Right renal cortex interstitium (tissue), 3 donors: ENCODE results near the gene INTS7. TPM values are rescaled to one million over a fixed set of nuclear protein-coding genes. Genes with fewer than 3 reads are reported as not detected.

Experiments used
- DNase-seq, 3 donors: peaks; one replicate each; pipeline ENCODE4 v3.0.0-alpha.2; 2013; ENCODE audit warnings: low read depth in 3 of 3, low spot score in 2 of 3
- polyA plus RNA-seq, 3 donors: library from polyadenylated mRNA; unstranded; fragments of 120-200 nt; gene quantifications; one replicate each; pipeline ENCODE4 v1.2.1, GENCODE V29; 2013; ENCODE audit not compliant: insufficient read length in 3 of 3

The INTS7 gene
- polyA plus RNA-seq, 3 donors: 19.5 to 21.6 (median 21.1) TPM

DNA sequence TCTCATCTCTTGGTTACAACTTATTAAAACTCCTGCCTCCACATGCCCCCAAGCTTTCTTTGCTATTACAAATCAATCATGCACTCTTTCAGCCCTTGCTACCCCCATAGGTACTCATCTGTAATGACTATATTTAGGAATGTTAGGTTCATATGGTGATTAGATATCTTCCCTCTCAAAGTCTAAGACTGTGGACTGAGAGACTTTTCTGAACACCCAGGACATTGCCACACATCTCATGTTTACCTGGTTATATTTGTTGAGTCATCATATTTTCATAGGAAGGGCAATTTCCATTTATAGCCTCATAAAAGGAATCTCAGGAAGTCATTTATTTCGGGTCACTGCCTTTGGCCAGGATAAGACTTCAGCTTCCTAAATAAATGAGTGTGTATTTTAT is 123.3 kb downstream of the INTS7 start:
- no peak for DNase-seq

DNA sequence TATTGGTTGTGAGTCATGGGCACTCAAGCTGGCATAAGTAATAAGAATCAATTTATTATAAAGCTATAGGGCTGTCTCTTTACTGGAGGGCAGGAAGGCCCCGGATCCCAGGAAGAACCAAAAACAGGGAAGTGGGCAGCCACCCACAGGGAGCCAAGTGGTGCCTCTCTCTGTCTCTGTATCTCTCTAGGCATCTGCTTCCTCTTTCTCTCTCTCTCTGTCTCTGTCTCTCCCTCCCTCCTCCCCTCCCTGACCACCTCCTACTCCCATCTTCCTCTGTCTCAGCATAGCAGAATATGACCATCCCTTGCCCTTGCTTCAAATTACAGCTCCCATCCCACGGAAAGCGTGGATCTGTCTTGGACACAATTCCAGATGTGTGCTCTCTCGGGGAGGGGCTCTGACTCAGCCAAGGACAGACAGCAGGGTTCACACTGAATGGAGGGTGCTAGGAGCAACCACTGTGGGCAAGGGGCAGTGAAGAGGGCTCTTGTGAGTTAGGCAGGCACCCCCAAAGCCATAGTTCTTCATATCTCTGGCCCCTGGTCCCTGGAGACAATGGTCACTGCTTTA is 124.4 kb downstream of the INTS7 start:
- no peak for DNase-seq

DNA sequence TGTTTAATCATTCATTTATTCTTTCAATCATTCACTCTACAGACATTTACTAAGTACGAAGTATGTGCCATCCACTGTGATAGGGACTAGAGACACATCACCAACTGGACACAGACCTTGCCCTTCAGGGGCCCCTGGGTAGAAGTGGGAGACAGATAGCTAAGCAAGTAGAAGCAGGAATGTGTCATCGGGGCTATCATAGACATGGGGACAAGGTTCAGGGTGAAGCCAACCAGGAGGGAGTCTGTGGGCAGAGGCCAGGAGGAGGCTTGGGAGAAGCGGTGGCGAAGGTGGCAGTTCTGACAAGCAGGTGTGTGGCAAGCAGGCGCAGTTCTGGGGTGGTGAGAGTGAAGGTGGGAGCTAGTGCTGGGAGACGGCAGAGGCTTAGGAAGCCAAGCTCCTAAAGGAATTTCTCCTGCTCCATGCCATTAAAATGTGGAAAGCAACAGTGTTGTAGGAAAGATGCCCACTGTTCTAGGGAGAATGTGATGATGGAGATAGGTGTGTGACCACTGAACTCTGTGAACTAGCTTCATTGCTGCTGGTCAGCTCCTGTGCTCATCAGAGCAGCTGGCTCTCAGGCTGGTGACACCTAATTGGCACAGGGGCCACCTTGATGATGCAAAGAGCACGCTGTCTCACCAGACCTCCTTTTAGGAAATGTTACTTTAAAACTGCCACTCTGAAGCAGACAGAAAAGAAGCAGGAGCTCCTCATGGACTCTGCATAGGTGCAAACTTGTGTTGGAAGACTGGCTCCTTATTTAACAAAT is 125.1 kb downstream of the INTS7 start:
- no peak for DNase-seq

DNA sequence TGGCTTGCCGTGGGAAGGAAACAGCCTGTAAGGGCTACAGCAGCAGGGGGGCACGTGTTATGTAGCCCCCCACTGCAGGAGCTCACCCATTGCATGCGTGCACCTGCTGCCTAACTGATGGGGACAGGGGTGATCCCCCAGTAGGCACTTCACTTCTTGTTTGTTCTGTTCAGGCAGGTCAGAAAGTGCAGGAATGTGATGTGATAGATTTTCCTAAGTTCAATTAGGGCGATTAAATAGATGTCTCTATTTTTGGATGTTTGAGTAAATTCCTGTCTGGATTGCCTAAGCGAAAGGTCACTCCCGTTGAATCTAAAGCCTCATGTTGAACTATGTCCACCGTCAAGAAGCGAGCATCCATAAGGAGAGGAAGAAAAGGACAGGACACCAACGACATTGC is 126.0 kb downstream of the INTS7 start:
- DNase-seq: no peak

DNA sequence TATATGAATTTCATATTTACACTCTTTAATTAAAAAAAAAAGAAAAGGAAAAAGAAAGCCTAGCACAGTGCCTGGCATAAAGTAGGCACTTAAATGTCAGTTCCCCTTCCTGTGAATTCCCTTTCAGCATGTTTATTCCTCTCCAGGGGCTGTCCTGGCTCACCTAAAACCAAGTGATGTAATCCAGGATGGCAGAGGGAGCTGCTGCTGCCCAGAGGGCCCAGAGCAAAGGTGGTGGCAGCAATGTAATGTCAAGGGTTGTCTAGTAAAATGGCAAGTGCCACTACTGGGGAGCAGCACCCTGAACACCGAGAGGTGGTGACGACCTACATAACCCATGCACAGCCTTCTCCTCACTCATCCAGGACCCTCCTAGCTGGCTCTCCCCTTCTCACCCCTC is 126.4 kb downstream of the INTS7 start:
- no peak for DNase-seq

DNA sequence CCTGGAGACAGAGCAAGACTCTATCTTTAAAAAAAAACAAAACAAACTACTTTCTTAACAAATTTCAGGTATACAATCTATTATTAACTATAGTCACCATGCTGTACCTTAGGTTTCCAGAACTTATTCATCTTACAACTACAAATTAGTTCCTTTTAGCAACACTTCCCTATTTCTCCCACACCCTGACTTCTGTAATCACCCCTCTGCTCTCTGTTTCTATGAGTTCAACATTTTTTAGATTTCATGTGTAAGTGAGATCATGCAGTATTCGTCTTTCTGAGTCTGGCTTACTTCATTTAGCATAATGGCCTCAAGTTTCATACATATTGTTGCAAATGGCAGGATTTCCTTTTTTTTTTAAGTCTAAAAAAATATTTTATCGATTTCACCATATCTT is 126.9 kb downstream of the INTS7 start:
- no peak for DNase-seq

DNA sequence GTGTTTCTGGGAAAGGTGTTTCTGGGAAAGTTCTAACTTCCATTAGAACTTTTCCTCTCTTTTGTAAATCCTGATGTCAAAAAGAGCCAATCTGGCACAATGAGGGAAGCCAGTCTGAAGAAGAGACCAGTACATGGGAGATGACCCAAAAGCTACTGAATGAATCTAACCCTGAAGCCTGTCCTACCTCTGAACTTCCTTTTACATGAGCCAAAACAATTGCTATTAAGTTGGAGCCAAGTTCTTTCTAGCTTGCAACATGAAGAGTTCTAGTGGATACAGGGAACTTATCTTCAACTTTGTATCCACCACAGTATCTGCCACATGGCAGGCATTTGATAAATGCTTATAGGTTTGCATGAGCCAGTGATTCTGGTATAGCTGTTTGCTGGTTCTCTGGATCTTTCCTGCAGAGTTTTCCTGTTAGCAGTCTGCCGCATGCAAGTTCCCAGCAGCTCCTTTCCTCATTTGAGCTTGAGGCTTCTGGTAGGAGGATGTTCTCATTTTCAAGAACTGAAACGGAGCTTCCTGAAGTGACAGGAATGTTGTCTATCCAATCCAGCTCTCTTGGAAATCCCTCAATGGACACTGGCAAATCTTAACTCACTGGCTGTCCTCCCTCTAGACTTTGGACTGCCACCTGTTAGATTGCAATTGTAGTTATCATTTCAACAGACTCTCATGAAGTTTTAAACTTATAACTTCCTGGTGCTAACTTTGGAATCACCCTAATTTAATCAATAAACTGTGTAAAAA is 131.7 kb downstream of the INTS7 start:
- no peak for DNase-seq

DNA sequence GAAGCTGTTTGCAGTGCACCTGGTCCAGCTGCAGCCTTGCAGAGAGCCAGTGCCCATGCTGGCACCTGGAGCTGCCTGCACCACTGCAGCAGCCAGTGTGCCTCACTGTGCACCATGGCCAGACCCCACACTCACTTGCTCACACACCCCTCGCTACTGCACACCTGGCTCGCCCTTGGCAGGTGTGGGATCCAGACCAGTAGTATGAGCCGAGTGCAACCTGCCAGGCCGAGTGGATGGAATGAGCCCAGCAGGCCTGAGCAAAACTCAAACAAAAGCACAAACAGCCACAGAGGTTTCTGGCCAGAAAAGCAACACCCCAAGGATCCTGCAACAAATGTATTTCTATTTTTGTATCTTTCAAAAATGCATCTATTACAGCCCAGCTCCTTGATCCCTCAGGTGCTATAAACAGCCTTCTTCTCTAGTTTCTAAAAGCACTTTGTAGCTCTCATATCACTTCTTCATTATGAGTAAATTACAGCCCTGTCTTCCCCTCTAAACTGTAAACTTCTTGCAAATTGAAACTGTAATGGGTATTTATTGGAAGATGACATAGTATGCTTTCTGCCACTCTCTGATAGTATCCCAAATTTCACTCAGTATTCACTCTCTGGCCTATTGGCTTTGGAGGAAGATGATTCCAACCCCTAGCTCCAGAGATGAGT is 132.6 kb downstream of the INTS7 start:
- no peak for DNase-seq

DNA sequence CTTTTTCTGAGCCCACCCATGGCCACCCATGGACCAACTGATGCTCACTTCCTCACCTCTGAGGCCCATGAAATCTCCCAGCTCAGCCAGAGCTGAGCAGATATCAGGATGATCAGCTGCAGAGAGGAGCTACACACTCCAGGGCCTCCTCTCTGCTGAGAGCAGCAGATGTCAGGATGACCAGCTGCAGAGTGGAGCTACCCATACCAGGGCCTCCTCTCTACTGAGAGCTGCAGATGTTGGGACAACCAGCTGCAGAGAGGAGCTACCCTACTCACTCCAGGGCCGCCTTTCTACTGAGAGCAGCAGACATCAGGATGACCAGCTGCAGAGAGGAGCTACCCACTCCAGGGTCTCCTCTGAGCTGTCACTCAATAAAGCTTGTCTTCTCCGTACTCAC is 133.4 kb downstream of the INTS7 start:
- DNase-seq: no peak

DNA sequence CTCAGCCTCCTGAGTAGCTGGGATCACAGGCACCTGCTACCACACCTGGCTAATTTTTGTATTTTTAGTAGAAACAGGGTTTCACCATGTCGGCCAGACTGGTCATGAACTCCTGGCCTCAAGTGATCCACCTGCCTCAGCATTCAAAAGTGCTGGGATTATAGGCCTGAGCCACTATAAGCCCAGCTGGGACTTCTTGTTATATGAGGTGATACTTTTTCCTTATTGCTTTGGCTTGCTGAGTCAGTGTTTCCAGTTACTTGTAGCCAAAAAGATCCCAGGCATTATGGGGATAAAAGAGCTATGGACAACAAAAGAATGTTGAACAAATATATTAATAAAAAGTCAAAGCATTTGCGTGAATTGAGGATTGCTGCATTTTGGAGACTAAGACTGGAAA is 134.9 kb downstream of the INTS7 start:
- DNase-seq: no peak

DNA sequence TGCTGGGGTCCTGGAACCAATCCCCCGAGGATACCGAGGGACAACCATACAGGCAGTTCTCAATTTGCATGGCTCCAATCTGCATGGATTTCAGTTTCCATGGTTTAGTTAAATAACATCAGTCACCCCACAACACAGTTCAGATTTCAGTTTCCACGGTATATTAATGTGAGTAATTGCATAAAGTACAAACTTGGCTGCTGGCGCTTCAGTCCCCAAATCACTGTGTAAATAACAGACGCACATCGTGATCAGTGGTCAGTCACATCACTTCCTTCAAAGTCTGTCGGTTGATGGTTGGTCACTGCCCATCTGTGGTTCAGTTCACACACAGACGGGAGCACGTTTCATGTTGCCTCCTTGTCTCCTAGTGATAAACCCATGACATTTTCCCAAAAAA is 138.4 kb downstream of the INTS7 start:
- no peak for DNase-seq

DNA sequence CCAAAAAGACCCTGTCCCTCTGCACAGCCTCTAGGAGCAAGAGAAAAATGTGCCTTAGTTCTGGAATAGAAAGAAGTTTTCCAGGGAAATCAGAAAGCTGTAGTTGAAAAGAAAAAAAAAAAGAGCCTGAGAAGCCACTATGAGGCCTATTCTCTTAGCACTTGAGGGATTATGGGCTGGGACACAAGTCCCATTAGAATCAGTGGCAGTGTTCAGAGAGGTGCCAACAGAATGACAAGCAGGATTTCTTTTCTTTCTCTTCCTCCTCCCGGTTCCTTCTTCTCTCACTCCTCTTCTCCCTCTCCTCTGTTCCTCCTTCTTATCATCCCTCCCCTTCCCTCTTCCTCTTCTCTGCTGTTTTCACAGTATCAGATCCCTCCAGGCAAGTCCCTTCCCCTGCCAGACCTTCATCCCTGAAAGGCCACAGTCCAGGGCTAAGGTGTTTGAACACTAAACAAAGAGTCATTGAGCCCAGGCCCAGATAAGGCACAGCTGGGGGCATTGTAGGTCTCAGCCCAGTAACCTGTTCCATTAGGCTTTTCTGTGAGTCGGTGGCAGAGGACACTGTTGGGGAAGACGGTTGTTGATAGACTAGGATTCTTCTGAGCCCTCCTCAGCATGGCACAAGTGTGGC is 140.1 kb downstream of the INTS7 start:
- no peak for DNase-seq

DNA sequence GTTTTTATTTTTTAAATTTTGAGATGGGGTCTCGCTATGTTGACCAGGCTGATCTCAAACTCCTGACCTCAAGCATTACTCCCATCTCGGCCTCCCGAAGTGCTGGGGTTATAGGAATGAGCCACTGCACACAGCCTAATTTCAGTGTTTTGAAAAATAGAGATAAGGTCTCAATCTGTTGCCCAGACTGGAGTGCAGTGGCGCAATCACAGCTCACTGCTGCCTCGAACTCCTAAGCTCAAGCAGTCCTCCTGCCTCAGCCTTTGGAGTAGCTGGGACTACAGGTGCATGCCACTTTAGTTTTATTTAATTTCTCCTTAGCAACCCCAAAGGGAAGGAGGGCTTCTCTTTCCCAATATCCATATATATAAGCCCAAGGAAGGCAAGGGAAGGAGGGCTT is 141.0 kb downstream of the INTS7 start:
- DNase-seq: no peak

DNA sequence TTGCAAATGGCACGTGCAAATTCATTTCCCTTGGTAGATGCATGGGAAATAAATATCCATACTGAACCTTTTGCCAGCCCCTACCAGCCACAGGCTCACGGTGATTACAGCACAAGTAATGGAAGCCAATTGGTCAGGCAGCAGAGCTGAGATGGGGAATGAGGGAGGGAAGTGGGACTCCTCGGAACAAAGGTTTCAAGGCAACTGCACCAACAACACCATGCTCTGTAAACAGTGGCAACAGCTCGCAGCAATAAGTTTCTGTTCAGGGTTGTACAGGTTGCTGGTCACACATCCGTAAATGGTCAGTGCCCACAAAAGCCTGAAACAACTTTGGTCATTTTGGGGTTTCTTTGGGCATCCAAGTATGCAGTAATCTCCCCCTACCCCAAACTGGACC is 142.1 kb downstream of the INTS7 start:
- DNase-seq: no peak

DNA sequence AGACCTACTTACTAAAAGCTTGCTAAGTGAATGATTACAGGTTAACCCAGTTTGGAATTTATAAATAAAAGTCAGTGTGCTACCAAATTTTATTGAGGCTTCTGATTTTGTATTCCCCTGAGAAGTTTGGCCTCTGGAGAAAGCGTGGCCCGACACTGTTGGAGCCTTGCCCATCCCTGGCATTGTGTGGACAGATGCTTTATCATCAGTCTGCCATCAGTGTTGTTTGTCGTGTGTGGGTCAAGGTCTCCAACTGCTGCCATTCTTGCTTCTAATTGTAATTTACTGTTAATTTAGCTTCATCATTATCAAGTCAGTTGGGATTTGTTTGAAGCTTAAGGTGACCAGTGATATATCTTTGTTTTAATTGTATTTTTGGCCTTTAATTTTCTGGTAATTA is 142.8 kb downstream of the INTS7 start:
- no peak for DNase-seq

DNA sequence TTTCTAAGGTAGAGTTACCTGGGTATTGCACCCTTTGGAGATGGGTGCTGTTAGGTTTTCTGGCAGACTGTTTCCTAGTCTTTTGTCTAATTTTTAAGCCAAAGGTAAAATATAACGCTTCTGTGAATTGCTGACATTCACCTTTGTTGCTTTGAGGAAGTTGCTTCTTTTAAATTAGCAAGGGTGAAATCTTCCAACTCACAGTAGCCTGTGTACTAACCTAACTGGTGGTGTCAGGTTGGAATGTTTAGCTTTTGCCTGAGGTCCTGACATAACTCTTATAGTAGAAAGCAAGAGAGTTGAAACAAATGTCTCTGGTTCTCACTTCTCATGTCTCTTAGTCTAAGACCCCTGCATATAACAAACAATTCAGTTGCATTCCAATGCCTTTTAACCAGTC is 143.6 kb downstream of the INTS7 start:
- no peak for DNase-seq

Other genes starting within 250 kb of the INTS7 start
- gene LPGAT1, start 204.8 kb downstream of the INTS7 start, polyA plus RNA-seq: 10 to 100 TPM; 24.4 to 26.0 (median 25.6) TPM
- 10 to 100 TPM; 19.0 to 23.7 (median 23.1) TPM for gene DTL, start 191 bp upstream of the INTS7 start, polyA plus RNA-seq
- 10 to 100 TPM; 40.7 to 41.3 (median 41.1) TPM for gene PPP2R5A, start 249.9 kb upstream of the INTS7 start, polyA plus RNA-seq